ENCODE results near the gene TMEM43.

TMEM43 gene

GRCh38 chr3:14179795-14180194, 54.9 kb downstream of the TMEM43 start:
- DNase-seq = no peak

- DNase-seq = no peak
Observed at GRCh38 chr3:14181253-14181652, 56.4 kb downstream of the TMEM43 start.

- DNase-seq = no peak
Observed at GRCh38 chr3:14183015-14183577, 58.2 kb downstream of the TMEM43 start.

GRCh38 chr3:14186854-14187458, 62.1 kb downstream of the TMEM43 start:
- no peak for DNase-seq

- DNase-seq = no peak
Observed at GRCh38 chr3:14188041-14188754, 63.3 kb downstream of the TMEM43 start.
